Psoas muscle (tissue), 8 donors: ENCODE measurements around the gene PCBP3. TPM values are rescaled to one million over a fixed set of nuclear protein-coding genes. Genes with fewer than 3 reads are reported as not detected.

Source experiments
- ATAC-seq, 4 donors: fragments of 200-7000 bp; cut with Tn5 transposase; one replicate each; pipeline ENCODE4 v1.9.1; 2020; ENCODE audit warnings: moderate library complexity in 3 of 4, mild to moderate bottlenecking in 2 of 4
- DNase-seq, 2 donors: peaks; one replicate each; pipeline ENCODE4 v3.0.0-alpha.2; 2020
- H3K27ac ChIP-seq: fragments of 200-600 bp; one replicate; pipeline ENCODE4 v1.8.0; 2022
- H3K27me3 ChIP-seq, 3 donors: fragments of 200-600 bp in 1 of 3; one replicate each; pipeline versions ENCODE4 v1.6.1 to v1.8.0; 2013 to 2022; ENCODE audit warnings: low read length in 2 of 3, mild to moderate bottlenecking in 2 of 3, moderate library complexity in 1 of 3; ENCODE audit not compliant: insufficient read depth in 3 of 3
- H3K36me3 ChIP-seq, 2 donors: fragments of 200-600 bp in 1 of 2; one replicate each; pipeline versions ENCODE4 v1.6.1 to v1.8.0; 2013 to 2022; ENCODE audit warnings: low read depth in 1 of 2, mild to moderate bottlenecking in 1 of 2, moderate library complexity in 1 of 2; ENCODE audit not compliant: insufficient read depth in 1 of 2
- H3K4me1 ChIP-seq: fragments of 200-600 bp; one replicate; pipeline ENCODE4 v1.8.0; 2022
- H3K4me3 ChIP-seq: fragments of 200-600 bp; one replicate; pipeline ENCODE4 v1.8.0; 2022; ENCODE audit warnings: mild to moderate bottlenecking
- H3K9me3 ChIP-seq: fragments of 200-600 bp; one replicate; pipeline ENCODE4 v1.8.0; 2022
- CTCF ChIP-seq: fragments of 200-600 bp; IDR thresholded peaks from one replicate; pipeline ENCODE4 v1.8.0; 2022; ENCODE audit warnings: antibody characterized with exemption
- WGBS, 3 donors: extraction: QIAGEN DNeasy Blood & Tissue Kit; methylation state at CpG; one replicate each; pipeline versions ENCODE4 v1.1.6 to v1.1.7; 2013; 5-methylcytosine and 5-hydroxymethylcytosine counted together
- intact Hi-C, 2 donors: fragments of 100-400 bp; cut with DNase I; formaldehyde crosslinking; loops; one replicate each; pipeline versions ENCODE4 v1.11.0 to v1.14.2; 2022
- polyA plus RNA-seq, 3 donors: library from polyadenylated mRNA; stranded (reverse); fragments of 200-250 nt; gene quantifications; one replicate each; pipeline ENCODE4 v1.2.3, GENCODE V29; 2013
- total RNA-seq, 4 donors: library from RNA; stranded (reverse); fragmentation: NEBNext Ultra II Directional in 2 of 4; extraction: Animal tissue kit (Norgen Biotek cat#: 25700) in 2 of 4; gene quantifications; one replicate each; pipeline versions ENCODE4 v1.2.1 to v1.2.4, GENCODE V29; 2021 to 2023
- donor health status: healthy with polysubstance abuse.
- donor health status: DM: no; HTN: no; CAD: no; lungs with moderate emphysema.
- donor health status: Bipolar disorder and iron deficiency.
- donor health status: healthy.
- donor health status: DM: yes; HTN: yes; CAD: no.
- donor health status: DM: no; HTN: no; CAD: no.
- donor health status: DM: no; HTN: no; CAD: no.
- donor health status: DM: yes; HTN: yes; CAD: no.

The PCBP3 gene
- total and polyA plus RNA-seq, 7 donors = 0.10 to 0.91 (median 0.33) TPM; not detected in 1

DNA sequence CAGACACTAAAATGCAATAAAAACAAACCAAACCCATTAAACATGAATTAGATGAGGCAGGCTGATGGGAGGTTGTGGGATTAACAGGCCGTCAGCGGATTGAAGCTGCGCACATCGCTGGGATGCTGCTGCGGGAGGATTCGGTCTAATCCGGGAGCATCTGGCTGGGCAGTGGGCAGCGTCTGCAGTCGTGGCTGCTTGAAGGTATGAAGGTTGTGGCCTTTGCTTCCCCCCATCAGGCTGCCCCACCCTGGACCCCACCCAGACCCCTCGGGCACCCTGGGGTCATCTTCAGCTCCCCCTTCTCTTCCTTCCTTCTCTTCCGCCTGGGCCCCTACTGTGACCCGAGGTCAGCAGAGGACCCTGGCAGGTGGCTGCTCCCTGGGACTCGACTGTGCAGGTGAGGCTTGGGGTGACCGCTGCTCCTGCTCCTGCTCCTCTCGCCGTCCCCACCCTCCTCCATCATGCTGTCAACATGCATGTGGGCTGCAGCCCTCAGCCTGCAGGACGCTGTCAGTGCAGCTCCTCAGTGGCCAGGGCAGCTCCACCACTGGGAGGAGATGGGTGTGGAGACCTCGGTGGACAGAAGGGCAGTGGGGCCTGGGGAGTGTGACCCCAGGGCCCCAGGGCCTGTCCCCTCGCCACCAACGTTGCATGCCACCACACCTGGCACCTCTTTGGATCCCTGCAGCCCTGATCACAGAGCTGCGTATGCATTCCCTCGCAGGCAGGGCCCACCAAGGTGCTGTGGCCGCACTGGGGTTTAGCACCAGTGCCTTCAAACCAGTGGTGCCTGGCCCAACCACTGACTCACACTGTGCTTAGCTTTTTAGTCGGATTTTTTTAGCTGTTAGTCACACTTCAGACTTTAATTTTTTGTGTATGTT, 225.8 kb downstream of the PCBP3 start:
- peaks cover 0 to 16% (median 3%) of the 10 kb centered on the region in 3 donors for H3K27me3 ChIP-seq
- H3K4me3 ChIP-seq = no peak overlapping the region
- H3K4me1 ChIP-seq = no peaks in the 10 kb centered on the region
- H3K9me3 ChIP-seq = no peaks in the 10 kb centered on the region
- no peaks in the 10 kb centered on the region for H3K36me3 ChIP-seq
- intact Hi-C loops = no loop called here
- no peak overlapping the region for H3K27ac ChIP-seq
- 80 to 84% (median 83%) methylated on average over 21 to 24 of the region's 24 CpGs for WGBS, 3 donors
- ATAC-seq (no peak), DNase-seq (no peak)
- no peak for TF ChIP-seq CTCF

DNA sequence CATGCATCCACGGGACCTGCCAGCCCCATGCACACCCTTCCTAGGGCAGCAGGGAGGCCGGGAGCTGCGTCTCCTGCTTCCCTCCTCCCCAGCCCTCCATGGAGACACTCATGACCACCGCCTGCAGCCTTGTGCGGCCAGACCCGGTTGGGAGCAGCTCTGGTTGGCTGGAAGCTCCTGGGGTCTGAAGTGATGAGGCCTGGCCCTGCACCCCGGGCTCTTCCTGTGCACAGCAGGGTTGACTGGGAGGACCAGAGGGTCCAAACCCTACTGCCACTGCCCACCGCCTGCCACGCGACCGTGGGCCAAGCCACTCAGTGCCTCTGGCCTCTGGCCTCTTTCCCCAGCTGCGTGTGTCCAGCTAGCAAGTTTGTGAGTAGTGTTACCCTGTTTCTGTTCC, 226.9 kb downstream of the PCBP3 start:
- Histone ChIP-seq H3K4me3 (no peak overlapping the region), H3K9me3 (no peaks in the 10 kb centered on the region), H3K27ac (no peak overlapping the region), H3K27me3 (peaks cover 0 to 25% (median 5%) of the 10 kb centered on the region in 3 donors), H3K36me3 (no peaks in the 10 kb centered on the region), H3K4me1 (no peaks in the 10 kb centered on the region)
- no peak for DNase-seq
- no peak for TF ChIP-seq CTCF
- ATAC-seq = no peak
- WGBS, 3 donors = 72 to 91% (median 76%) methylated on average over 12 of the region's 12 CpGs
- intact Hi-C loops = no loop called here

DNA sequence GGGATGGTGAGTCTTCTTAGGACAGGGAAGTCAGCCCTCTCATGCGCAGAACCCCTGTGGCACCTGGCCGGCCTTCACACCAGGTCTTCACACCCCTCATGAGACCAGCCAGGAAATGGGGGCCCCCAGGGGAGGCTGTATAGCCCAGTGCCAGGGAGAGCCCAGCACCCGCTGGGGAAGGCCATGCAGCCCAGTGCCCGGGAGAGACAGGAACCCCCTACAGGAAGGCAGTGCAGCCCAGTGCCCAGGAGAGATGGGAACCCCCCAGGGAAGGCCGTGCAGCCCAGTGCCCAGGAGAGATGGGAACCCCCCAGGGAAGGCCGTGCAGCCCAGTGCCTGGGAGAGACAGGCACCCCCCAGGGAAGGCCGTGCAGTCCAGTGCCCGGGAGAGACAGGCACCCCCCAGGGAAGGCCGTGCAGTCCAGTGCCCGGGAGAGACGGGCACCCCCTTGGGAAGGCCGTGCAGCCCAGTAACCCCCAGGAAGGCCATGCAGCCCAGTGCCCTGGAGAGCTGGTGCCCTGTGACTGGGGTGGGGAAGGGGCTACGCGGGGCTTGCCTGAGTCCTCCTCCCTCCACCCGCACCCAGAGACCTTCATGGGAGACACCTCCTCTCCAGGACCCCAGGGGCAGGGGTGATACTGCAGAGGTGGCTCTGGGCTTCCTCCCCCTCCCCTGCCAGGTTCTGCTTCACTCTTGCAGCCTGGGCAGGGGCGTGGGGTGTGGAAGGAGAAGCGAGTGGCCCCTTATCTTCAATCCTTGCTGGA, 227.5 kb downstream of the PCBP3 start:
- no peak overlapping the region for H3K4me3 ChIP-seq
- WGBS, 3 donors = 82 to 88% (median 87%) methylated on average over 14 to 17 of the region's 17 CpGs

DNA sequence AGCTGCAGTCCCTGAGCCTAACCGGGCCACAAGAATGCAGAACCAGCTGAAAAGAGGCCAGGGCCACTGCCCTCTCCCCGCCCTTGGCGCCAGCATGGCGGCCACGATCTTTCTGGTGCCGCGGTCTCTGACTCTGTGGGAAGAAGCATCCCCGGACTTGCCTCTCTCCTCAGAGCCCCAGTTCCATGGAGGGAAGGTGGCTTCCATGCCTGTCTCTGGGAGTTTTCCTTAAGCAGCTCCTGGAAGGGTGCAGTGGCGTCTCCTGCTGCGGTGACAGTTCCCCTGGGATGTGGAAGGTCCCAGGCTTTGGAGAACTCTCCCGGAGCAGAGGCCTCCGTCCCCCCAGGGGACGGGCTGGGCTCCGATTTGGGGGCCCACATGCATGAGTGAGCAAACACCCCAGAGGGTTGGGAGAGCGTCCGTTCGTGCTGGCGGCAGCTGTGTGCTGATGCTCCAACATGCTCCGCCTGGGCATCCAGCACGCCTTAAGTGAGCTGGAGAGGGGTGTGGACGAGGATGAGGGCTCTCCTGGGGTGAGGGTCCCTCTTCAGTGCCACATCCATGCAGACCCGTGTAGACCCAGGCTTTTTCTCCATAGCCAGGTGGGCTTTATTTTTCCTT, 228.2 kb downstream of the PCBP3 start:
- Histone ChIP-seq H3K27me3 (peaks cover 0 to 34% (median 11%) of the 10 kb centered on the region in 3 donors), H3K36me3 (no peaks in the 10 kb centered on the region), H3K4me1 (no peaks in the 10 kb centered on the region), H3K4me3 (no peak overlapping the region), H3K9me3 (no peaks in the 10 kb centered on the region), H3K27ac (no peak overlapping the region)
- TF ChIP-seq CTCF = no peak
- 78 to 87% (median 86%) methylated on average over 22 of the region's 22 CpGs for WGBS, 3 donors
- peak in 1 of 2 donors; percentile 23 for DNase-seq
- intact Hi-C loops = no loop called here
- ATAC-seq = no peak

More for the DNA sequence above, 227.5 kb downstream of the PCBP3 start:
- peak in 1 of 2 donors; percentile 48 for DNase-seq
- peaks cover 0 to 27% (median 6%) of the 10 kb centered on the region in 3 donors for H3K27me3 ChIP-seq
- H3K4me1 ChIP-seq = no peaks in the 10 kb centered on the region
- H3K36me3 ChIP-seq = no peaks in the 10 kb centered on the region
- no peak for ATAC-seq
- H3K9me3 ChIP-seq = no peaks in the 10 kb centered on the region
- H3K27ac ChIP-seq = no peak overlapping the region
- TF ChIP-seq CTCF = no peak
- intact Hi-C loops = no loop called here
